ENCODE measurements around the gene FZD7.

DNA sequence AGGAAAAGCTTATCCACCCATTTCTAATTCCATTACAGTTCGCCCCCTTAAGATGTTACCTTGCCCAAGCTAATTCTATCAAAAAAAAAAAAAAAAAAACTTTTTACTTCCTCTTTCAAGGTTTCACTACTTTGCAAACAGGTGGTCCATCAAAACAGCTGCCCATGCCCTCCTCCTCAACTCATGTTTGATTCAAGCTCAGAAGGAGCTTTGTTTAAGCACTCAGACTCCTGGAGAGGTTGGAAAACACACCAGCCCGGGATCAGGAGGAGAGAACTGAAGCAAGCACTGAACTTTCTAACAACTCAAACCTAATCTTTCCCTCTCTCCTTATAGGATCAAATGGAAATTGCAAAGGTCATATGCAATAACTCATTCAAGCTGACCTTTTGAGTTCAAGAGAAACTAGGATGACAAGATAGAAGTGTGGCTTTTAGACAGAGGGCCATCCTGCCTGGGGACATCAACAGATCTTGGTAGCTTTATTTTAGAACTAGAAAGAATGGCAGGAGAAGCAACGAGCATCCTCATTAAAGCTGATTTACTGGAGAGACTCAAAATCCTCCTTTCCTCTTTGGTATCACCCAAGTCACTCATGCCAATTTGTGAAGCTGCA is 28.3 kb upstream of the FZD7 start:
- TF ChIP-seq EZH2phosphoT487 (IDR thresholded peaks at IDR 0.05), result no peak
- TF ChIP-seq, protein P1, sequence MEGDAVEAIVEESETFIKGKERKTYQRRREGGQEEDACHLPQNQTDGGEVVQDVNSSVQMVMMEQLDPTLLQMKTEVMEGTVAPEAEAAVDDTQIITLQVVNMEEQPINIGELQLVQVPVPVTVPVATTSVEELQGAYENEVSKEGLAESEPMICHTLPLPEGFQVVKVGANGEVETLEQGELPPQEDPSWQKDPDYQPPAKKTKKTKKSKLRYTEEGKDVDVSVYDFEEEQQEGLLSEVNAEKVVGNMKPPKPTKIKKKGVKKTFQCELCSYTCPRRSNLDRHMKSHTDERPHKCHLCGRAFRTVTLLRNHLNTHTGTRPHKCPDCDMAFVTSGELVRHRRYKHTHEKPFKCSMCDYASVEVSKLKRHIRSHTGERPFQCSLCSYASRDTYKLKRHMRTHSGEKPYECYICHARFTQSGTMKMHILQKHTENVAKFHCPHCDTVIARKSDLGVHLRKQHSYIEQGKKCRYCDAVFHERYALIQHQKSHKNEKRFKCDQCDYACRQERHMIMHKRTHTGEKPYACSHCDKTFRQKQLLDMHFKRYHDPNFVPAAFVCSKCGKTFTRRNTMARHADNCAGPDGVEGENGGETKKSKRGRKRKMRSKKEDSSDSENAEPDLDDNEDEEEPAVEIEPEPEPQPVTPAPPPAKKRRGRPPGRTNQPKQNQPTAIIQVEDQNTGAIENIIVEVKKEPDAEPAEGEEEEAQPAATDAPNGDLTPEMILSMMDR (IDR thresholded peaks at IDR 0.05), result no peak

Data from neural progenitor cell (in vitro differentiated cells).